Measurements from ENCODE around the gene CTIF. TPM values are rescaled to one million over a fixed set of nuclear protein-coding genes. Genes with fewer than 3 reads are reported as not detected.

Gene CTIF
- polyA plus RNA-seq, 3 donors, result 0.38 to 8.7 (median 1.2) TPM

GRCh38 chr18:48540251-48541025 is 1.6 kb downstream of the CTIF start:
- peaks cover 7 to 16% (median 8%) of the 10 kb centered on the region in 3 donors for H3K27me3 Mint-ChIP-seq (ENCODE audit: low read depth in 3 of 3)
- H3K4me1 Mint-ChIP-seq, result peaks cover 18% of the 10 kb centered on the region
- no peaks in the 10 kb centered on the region for H3K36me3 ChIP-seq (replicated peaks in 1 of 2; ENCODE audit: control insufficient read depth in 1 of 2, insufficient read depth in 2 of 2, low read length in 2 of 2)
- H3K27ac ChIP-seq (ENCODE audit: low read depth in 1 of 2, low read length in 2 of 2), result peak overlapping the region in 1 of 2 donors; percentile 20
- peak in 2 of 3 donors; percentile 14 to 19 for DNase-seq
- no peaks in the 10 kb centered on the region for H3K9me3 ChIP-seq (replicated peaks in 1 of 2; ENCODE audit: control insufficient read depth in 1 of 2, insufficient read depth in 1 of 2, low read length in 2 of 2)
- peaks cover 0 to 4% of the 10 kb centered on the region in 2 donors for H3K27me3 ChIP-seq (ENCODE audit: control insufficient read depth in 2 of 2, insufficient read depth in 2 of 2, low read length in 2 of 2)
- peak overlapping the region; percentile 92 to 94 for H3K4me3 Mint-ChIP-seq
- under 1% methylated on average over 68 of the region's 86 CpGs for WGBS (ENCODE audit: insufficient coverage)
- peak overlapping the region; percentile 100 for H3K4me2 ChIP-seq (replicated peaks; ENCODE audit: extremely low read depth, low read length, poor library complexity, severe bottlenecking)
- peaks cover 40% of the 10 kb centered on the region for H4K20me1 ChIP-seq (ENCODE audit: insufficient read depth, low read length)
- H3K36me3 Mint-ChIP-seq, result peaks cover 0 to 10% of the 10 kb centered on the region in 2 donors
- H3K27ac Mint-ChIP-seq, result peak overlapping the region in 3 of 7 donors; percentile 15 to 41 (median 26)
- H3K79me2 ChIP-seq (ENCODE audit: insufficient read depth, low read length), result peaks cover 4% of the 10 kb centered on the region
- peaks cover 0 to 2% (median 0%) of the 10 kb centered on the region in 7 donors for H3K9me3 Mint-ChIP-seq
- H2AFZ ChIP-seq (ENCODE audit: insufficient read depth, low read depth, low read length, poor library complexity, severe bottlenecking), result peak overlapping the region; percentile 87
- peak overlapping the region; percentile 76 for H3K9ac ChIP-seq (ENCODE audit: insufficient read depth, low read length, poor library complexity, severe bottlenecking)
- peak; percentile 17 for TF ChIP-seq CTCF (IDR thresholded peaks at IDR 0.05)
- H3K4me1 ChIP-seq (ENCODE audit: control insufficient read depth in 1 of 2, insufficient read depth in 2 of 2, low read length in 2 of 2), result peaks cover 24 to 36% of the 10 kb centered on the region in 2 donors
- intact Hi-C loops (cut with micrococcal nuclease), result no loop called here
- peak overlapping the region; percentile 48 to 94 (median 84) for H3K4me3 ChIP-seq (replicated peaks in 1 of 3; ENCODE audit: low read depth in 2 of 3, low read length in 3 of 3)

- WGBS (ENCODE audit: insufficient coverage), result 3% methylated on average over 61 of the region's 62 CpGs
- Histone ChIP-seq H3K4me2 (replicated peaks; ENCODE audit: extremely low read depth, low read length, poor library complexity, severe bottlenecking) (peak overlapping the region; percentile 100), H3K79me2 (ENCODE audit: insufficient read depth, low read length) (peaks cover 4% of the 10 kb centered on the region), H3K36me3 (replicated peaks in 1 of 2; ENCODE audit: control insufficient read depth in 1 of 2, insufficient read depth in 2 of 2, low read length in 2 of 2) (no peaks in the 10 kb centered on the region), H3K4me3 (replicated peaks in 1 of 3; ENCODE audit: low read depth in 2 of 3, low read length in 3 of 3) (peak overlapping the region; percentile 48 to 94 (median 84)), H2AFZ (ENCODE audit: insufficient read depth, low read depth, low read length, poor library complexity, severe bottlenecking) (peak overlapping the region; percentile 87), H4K20me1 (ENCODE audit: insufficient read depth, low read length) (peaks cover 47% of the 10 kb centered on the region), H3K27ac (ENCODE audit: low read depth in 1 of 2, low read length in 2 of 2) (peak overlapping the region in 1 of 2 donors; percentile 20), H3K27me3 (ENCODE audit: control insufficient read depth in 2 of 2, insufficient read depth in 2 of 2, low read length in 2 of 2) (peaks cover 0 to 4% of the 10 kb centered on the region in 2 donors), H3K9ac (ENCODE audit: insufficient read depth, low read length, poor library complexity, severe bottlenecking) (peak overlapping the region; percentile 76), H3K9me3 (replicated peaks in 1 of 2; ENCODE audit: control insufficient read depth in 1 of 2, insufficient read depth in 1 of 2, low read length in 2 of 2) (no peaks in the 10 kb centered on the region), H3K4me1 (ENCODE audit: control insufficient read depth in 1 of 2, insufficient read depth in 2 of 2, low read length in 2 of 2) (peaks cover 29 to 43% of the 10 kb centered on the region in 2 donors)
- Mint-ChIP-seq H3K9me3 (peaks cover 0 to 2% (median 0%) of the 10 kb centered on the region in 7 donors), H3K27me3 (ENCODE audit: low read depth in 3 of 3) (peaks cover 5 to 19% (median 9%) of the 10 kb centered on the region in 3 donors), H3K4me3 (peak overlapping the region; percentile 92 to 94), H3K27ac (peak overlapping the region in 6 of 7 donors; percentile 26 to 83 (median 52)), H3K36me3 (peaks cover 0 to 10% of the 10 kb centered on the region in 2 donors), H3K4me1 (peaks cover 23% of the 10 kb centered on the region)
- DNase-seq, result peak; percentile 54 to 74 (median 67)
- intact Hi-C loops (cut with micrococcal nuclease), result no loop called here
- TF ChIP-seq CTCF (IDR thresholded peaks at IDR 0.05), result no peak
Measured at GRCh38 chr18:48541026-48541746, 2.4 kb downstream of the CTIF start.
